HEK293 (cell line): ENCODE results near the gene TBC1D13.

ENCODE experiments used
- CTCF ChIA-PET: fragments of 350-600 bp; formaldehyde crosslinking; extraction: SDS; loops from one replicate; lab custom pipeline; 2021; ENCODE audit warnings: antibody characterized with exemption; lab: Yijun Ruan, JAX
- POLR2A ChIA-PET: fragments of 300-600 bp; formaldehyde crosslinking; extraction: SDS; loops from one replicate; lab custom pipeline; 2020; ENCODE audit warnings: antibody characterized with exemption, inconsistent platforms; lab: Yijun Ruan, JAX
- H3K27ac ChIP-seq: fragments of 200-500 bp; sonication (Bioruptor generic); 2 replicates; pipeline ENCODE4 v1.5.1; 2014; ENCODE audit warnings: low read depth, low read length, control low read depth, inconsistent platforms; ENCODE audit errors: extremely low read depth
- H3K36me3 ChIP-seq, 2 experiments: fragments of 200-500 bp in 1 of 2; sonication (Bioruptor generic) in 1 of 2; 1 replicate in 1 of 2; 2 replicates in 1 of 2; pipeline ENCODE4 v1.5.1; 2014 to 2017; ENCODE audit warnings: inconsistent platforms in 2 of 2, low read length in 2 of 2; ENCODE audit not compliant: control insufficient read depth in 2 of 2, insufficient read depth in 1 of 2
- H3K4me1 ChIP-seq: fragments of 200-500 bp; sonication (Bioruptor generic); 2 replicates; pipeline ENCODE4 v1.5.1; 2014; ENCODE audit warnings: mild to moderate bottlenecking, low read length, inconsistent platforms; ENCODE audit not compliant: control insufficient read depth, insufficient read depth
- H3K4me3 ChIP-seq: 2 replicates; pipeline ENCODE4 v1.5.1; 2011; ENCODE audit warnings: low read depth, mild to moderate bottlenecking, control low read depth, low read length, moderate library complexity
- H3K9me3 ChIP-seq: fragments of 200-500 bp; sonication (Bioruptor generic); 2 replicates; pipeline ENCODE4 v1.5.1; 2014; ENCODE audit warnings: low read depth, low read length, inconsistent platforms; ENCODE audit not compliant: control insufficient read depth, insufficient read depth
- GLI4 ChIP-seq: fragments of 450-650 bp; formaldehyde crosslinking; IDR thresholded peaks from 2 replicates; pipeline ENCODE4 v1.5.1; 2016; ENCODE audit warnings: missing biosample characterization, missing genetic modification characterization
- HIC1 ChIP-seq: fragments of 450-650 bp; formaldehyde crosslinking; IDR thresholded peaks from 2 replicates; pipeline ENCODE4 v1.5.1; 2016; ENCODE audit warnings: missing biosample characterization, missing genetic modification characterization
- HOXA7 ChIP-seq: sonication (generic); formaldehyde crosslinking; IDR thresholded peaks from 2 replicates; pipeline ENCODE4 v1.8.1; 2022; ENCODE audit warnings: missing genetic modification reagents, borderline replicate concordance
- RBAK ChIP-seq: fragments of 450-650 bp; formaldehyde crosslinking; IDR thresholded peaks from 2 replicates; pipeline ENCODE4 v1.5.1; 2016; ENCODE audit warnings: missing biosample characterization, missing genetic modification characterization
- ZBTB26 ChIP-seq: fragments of 450-650 bp; formaldehyde crosslinking; optimal IDR thresholded peaks from 2 replicates; pipeline ENCODE3; 2016; ENCODE audit warnings: missing biosample characterization, mild to moderate bottlenecking, missing genetic modification characterization
- ZBTB8A ChIP-seq: fragments of 450-650 bp; formaldehyde crosslinking; IDR thresholded peaks from 2 replicates; pipeline ENCODE4 v1.5.1; 2016; ENCODE audit warnings: missing biosample characterization, missing genetic modification characterization
- ZFHX2 ChIP-seq: fragments of 450-650 bp; formaldehyde crosslinking; conservative IDR thresholded peaks from 2 replicates; pipeline ENCODE4 v1.5.1; 2016; ENCODE audit warnings: missing biosample characterization, missing genetic modification characterization
- ZNF132 ChIP-seq: fragments of 450-650 bp; formaldehyde crosslinking; IDR thresholded peaks from 2 replicates; pipeline ENCODE4 v1.5.1; 2017; ENCODE audit warnings: missing biosample characterization, missing genetic modification characterization, borderline replicate concordance
- ZNF140 ChIP-seq: fragments of 450-650 bp; formaldehyde crosslinking; IDR thresholded peaks from 2 replicates; pipeline ENCODE4 v1.5.1; 2016; ENCODE audit warnings: missing biosample characterization, missing genetic modification characterization
- ZNF214 ChIP-seq: fragments of 450-650 bp; formaldehyde crosslinking; IDR thresholded peaks from 2 replicates; pipeline ENCODE4 v1.5.1; 2017; ENCODE audit warnings: missing biosample characterization, mild to moderate bottlenecking, missing genetic modification characterization, borderline replicate concordance
- ZNF223 ChIP-seq: fragments of 450-650 bp; formaldehyde crosslinking; IDR thresholded peaks from 2 replicates; pipeline ENCODE4 v1.5.1; 2016; ENCODE audit warnings: missing biosample characterization, missing genetic modification characterization
- ZNF266 ChIP-seq: fragments of 450-650 bp; formaldehyde crosslinking; IDR thresholded peaks from 2 replicates; pipeline ENCODE4 v1.5.1; 2016; ENCODE audit warnings: missing biosample characterization, missing genetic modification characterization, low read depth
- ZNF549 ChIP-seq: fragments of 450-650 bp; IDR thresholded peaks from 2 replicates; pipeline ENCODE4 v1.5.1; 2018; ENCODE audit warnings: missing biosample characterization, missing genetic modification characterization, mild to moderate bottlenecking, inconsistent platforms, moderate library complexity
- ZNF768 ChIP-seq: fragments of 450-650 bp; formaldehyde crosslinking; IDR thresholded peaks from 2 replicates; pipeline ENCODE4 v1.5.1; 2018; ENCODE audit warnings: missing biosample characterization, mild to moderate bottlenecking, missing genetic modification characterization
- TF ChIP-seq, protein P1 (sequence below): fragments of 450-650 bp; formaldehyde crosslinking; IDR thresholded peaks from 2 replicates; pipeline ENCODE4 v1.5.1; 2016; ENCODE audit warnings: missing biosample characterization, missing genetic modification characterization
- TF ChIP-seq, protein P2 (sequence below): fragments of 450-650 bp; formaldehyde crosslinking; IDR thresholded peaks from 2 replicates; pipeline ENCODE4 v1.5.1; 2016; ENCODE audit warnings: missing biosample characterization, missing genetic modification characterization
- TF ChIP-seq, protein P3 (sequence below): fragments of 450-650 bp; formaldehyde crosslinking; IDR thresholded peaks from 2 replicates; pipeline ENCODE4 v1.5.1; 2017; ENCODE audit warnings: missing biosample characterization, missing genetic modification characterization

Gene TBC1D13

GRCh38 chr9:128807827-128808226 is 20.8 kb downstream of the TBC1D13 start:
- no peaks in the 10 kb centered on the region for H3K4me1 ChIP-seq
- no peak overlapping the region for H3K27ac ChIP-seq
- ChIA-PET POLR2A (interaction anchor here (2.9 kb wide), 1 partner anchor 10 kb away, joined by 12 read pairs; the partner anchor contains the start of gene ENDOG), CTCF (no interaction called here)
- peaks cover 0 to 61% of the 10 kb centered on the region in 2 experiments; a peak in 2 of 3 replicates for H3K36me3 ChIP-seq
- no peaks in the 10 kb centered on the region for H3K9me3 ChIP-seq
- H3K4me3 ChIP-seq, result no peak overlapping the region
- TF ChIP-seq HOXA7 (no peak), ZBTB26 (tag by site-specific recombination) (no peak), ZBTB8A (tag by site-specific recombination) (no peak), ZNF132 (no peak), RBAK (tag by site-specific recombination) (no peak), GLI4 (tag by site-specific recombination) (no peak), ZNF140 (tag by site-specific recombination) (no peak), ZNF223 (tag by site-specific recombination) (no peak), ZFHX2 (tag by site-specific recombination) (no peak), ZNF266 (tag by site-specific recombination) (no peak), ZNF549 (tag by site-specific recombination) (no peak), ZNF214 (tag by site-specific recombination) (no peak), ZNF768 (tag by site-specific recombination) (no peak), HIC1 (tag by site-specific recombination) (no peak)
- TF ChIP-seq, protein P1, sequence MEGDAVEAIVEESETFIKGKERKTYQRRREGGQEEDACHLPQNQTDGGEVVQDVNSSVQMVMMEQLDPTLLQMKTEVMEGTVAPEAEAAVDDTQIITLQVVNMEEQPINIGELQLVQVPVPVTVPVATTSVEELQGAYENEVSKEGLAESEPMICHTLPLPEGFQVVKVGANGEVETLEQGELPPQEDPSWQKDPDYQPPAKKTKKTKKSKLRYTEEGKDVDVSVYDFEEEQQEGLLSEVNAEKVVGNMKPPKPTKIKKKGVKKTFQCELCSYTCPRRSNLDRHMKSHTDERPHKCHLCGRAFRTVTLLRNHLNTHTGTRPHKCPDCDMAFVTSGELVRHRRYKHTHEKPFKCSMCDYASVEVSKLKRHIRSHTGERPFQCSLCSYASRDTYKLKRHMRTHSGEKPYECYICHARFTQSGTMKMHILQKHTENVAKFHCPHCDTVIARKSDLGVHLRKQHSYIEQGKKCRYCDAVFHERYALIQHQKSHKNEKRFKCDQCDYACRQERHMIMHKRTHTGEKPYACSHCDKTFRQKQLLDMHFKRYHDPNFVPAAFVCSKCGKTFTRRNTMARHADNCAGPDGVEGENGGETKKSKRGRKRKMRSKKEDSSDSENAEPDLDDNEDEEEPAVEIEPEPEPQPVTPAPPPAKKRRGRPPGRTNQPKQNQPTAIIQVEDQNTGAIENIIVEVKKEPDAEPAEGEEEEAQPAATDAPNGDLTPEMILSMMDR (tag by site-specific recombination), result no peak
- TF ChIP-seq, protein P2, sequence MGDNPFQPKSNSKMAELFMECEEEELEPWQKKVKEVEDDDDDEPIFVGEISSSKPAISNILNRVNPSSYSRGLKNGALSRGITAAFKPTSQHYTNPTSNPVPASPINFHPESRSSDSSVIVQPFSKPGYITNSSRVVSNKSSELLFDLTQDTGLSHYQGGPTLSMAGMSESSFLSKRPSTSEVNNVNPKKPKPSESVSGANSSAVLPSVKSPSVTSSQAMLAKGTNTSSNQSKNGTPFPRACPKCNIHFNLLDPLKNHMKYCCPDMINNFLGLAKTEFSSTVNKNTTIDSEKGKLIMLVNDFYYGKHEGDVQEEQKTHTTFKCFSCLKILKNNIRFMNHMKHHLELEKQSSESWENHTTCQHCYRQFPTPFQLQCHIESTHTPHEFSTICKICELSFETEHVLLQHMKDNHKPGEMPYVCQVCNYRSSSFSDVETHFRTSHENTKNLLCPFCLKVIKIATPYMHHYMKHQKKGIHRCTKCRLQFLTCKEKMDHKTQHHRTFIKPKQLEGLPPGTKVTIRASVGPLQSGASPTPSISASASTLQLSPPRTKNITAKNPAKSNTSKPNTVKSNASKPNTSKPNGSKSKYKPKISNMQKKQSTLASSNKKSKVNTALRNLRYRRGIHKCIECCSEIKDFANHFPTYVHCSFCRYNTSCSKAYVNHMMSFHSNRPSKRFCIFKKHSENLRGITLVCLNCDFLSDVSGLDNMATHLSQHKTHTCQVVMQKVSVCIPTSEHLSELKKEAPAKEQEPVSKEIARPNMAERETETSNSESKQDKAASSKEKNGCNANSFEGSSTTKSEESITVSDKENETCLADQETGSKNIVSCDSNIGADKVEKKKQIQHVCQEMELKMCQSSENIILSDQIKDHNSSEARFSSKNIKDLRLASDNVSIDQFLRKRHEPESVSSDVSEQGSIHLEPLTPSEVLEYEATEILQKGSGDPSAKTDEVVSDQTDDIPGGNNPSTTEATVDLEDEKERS (tag by site-specific recombination), result no peak
- TF ChIP-seq, protein P3, sequence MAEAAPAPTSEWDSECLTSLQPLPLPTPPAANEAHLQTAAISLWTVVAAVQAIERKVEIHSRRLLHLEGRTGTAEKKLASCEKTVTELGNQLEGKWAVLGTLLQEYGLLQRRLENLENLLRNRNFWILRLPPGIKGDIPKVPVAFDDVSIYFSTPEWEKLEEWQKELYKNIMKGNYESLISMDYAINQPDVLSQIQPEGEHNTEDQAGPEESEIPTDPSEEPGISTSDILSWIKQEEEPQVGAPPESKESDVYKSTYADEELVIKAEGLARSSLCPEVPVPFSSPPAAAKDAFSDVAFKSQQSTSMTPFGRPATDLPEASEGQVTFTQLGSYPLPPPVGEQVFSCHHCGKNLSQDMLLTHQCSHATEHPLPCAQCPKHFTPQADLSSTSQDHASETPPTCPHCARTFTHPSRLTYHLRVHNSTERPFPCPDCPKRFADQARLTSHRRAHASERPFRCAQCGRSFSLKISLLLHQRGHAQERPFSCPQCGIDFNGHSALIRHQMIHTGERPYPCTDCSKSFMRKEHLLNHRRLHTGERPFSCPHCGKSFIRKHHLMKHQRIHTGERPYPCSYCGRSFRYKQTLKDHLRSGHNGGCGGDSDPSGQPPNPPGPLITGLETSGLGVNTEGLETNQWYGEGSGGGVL (tag by site-specific recombination), result no peak
